Measurements from ENCODE around the gene DCLRE1B.

DNA sequence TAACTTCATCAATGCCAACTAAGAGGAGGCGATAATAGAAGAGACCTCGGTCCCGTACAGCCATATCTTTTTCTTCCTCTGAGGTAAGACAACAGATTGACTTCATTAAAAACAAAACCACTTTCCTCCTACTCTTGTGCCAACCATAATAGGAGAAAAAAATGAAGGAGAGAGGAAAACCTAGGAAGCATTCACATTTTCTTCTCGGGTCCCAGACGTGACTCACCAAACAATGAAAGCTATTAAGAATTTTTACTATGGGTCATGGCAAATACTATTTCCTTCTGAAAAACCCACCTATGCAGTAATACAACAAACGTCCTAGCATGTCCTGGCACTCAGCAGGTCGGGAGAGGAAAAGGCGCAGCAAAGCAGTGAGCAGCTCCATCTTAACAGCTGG is 9.2 kb upstream of the DCLRE1B start:
- TF ChIP-seq, protein P1, sequence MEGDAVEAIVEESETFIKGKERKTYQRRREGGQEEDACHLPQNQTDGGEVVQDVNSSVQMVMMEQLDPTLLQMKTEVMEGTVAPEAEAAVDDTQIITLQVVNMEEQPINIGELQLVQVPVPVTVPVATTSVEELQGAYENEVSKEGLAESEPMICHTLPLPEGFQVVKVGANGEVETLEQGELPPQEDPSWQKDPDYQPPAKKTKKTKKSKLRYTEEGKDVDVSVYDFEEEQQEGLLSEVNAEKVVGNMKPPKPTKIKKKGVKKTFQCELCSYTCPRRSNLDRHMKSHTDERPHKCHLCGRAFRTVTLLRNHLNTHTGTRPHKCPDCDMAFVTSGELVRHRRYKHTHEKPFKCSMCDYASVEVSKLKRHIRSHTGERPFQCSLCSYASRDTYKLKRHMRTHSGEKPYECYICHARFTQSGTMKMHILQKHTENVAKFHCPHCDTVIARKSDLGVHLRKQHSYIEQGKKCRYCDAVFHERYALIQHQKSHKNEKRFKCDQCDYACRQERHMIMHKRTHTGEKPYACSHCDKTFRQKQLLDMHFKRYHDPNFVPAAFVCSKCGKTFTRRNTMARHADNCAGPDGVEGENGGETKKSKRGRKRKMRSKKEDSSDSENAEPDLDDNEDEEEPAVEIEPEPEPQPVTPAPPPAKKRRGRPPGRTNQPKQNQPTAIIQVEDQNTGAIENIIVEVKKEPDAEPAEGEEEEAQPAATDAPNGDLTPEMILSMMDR (IDR thresholded peaks at IDR 0.05): no peak
- TF ChIP-seq POLR2A (IDR thresholded peaks at IDR 0.05): no peak
